Measurements from ENCODE around the gene AKAP9.

- TF ChIP-seq, protein P1, sequence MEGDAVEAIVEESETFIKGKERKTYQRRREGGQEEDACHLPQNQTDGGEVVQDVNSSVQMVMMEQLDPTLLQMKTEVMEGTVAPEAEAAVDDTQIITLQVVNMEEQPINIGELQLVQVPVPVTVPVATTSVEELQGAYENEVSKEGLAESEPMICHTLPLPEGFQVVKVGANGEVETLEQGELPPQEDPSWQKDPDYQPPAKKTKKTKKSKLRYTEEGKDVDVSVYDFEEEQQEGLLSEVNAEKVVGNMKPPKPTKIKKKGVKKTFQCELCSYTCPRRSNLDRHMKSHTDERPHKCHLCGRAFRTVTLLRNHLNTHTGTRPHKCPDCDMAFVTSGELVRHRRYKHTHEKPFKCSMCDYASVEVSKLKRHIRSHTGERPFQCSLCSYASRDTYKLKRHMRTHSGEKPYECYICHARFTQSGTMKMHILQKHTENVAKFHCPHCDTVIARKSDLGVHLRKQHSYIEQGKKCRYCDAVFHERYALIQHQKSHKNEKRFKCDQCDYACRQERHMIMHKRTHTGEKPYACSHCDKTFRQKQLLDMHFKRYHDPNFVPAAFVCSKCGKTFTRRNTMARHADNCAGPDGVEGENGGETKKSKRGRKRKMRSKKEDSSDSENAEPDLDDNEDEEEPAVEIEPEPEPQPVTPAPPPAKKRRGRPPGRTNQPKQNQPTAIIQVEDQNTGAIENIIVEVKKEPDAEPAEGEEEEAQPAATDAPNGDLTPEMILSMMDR (IDR thresholded peaks at IDR 0.05 in 2 of 3, conservative IDR thresholded peaks at IDR 0.05 in 1 of 3; ENCODE audit: insufficient read depth in 2 of 3, low read depth in 1 of 3, low read length in 3 of 3), result no peak
- TF ChIP-seq YY1 (IDR thresholded peaks at IDR 0.05; ENCODE audit: borderline replicate concordance in 1 of 3, control insufficient read depth in 1 of 3, extremely low read depth in 1 of 3, insufficient read depth in 3 of 3, insufficient read length in 1 of 3, insufficient replicate concordance in 2 of 3, low read depth in 1 of 3, low read length in 2 of 3), result no peak
- TF ChIP-seq NCOR1 (IDR thresholded peaks at IDR 0.05), result no peak
- TF ChIP-seq FOXA1 (IDR thresholded peaks at IDR 0.05; ENCODE audit: borderline replicate concordance), result no peak
- TF ChIP-seq, protein P2, sequence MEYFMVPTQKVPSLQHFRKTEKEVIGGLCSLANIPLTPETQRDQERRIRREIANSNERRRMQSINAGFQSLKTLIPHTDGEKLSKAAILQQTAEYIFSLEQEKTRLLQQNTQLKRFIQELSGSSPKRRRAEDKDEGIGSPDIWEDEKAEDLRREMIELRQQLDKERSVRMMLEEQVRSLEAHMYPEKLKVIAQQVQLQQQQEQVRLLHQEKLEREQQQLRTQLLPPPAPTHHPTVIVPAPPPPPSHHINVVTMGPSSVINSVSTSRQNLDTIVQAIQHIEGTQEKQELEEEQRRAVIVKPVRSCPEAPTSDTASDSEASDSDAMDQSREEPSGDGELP (CRISPR knock-in tag; IDR thresholded peaks at IDR 0.05; ENCODE audit: borderline replicate concordance), result no peak
- no peak for TF ChIP-seq SP1 (CRISPR knock-in tag; IDR thresholded peaks at IDR 0.05)
- TF ChIP-seq POLR2AphosphoS5 (IDR thresholded peaks at IDR 0.05; ENCODE audit: control insufficient read depth, insufficient read depth, low read depth, low read length), result no peak
- TF ChIP-seq HNRNPH1 (optimal IDR thresholded peaks at IDR 0.05; ENCODE audit: low read depth, low read length), result no peak
- no peak for TF ChIP-seq ZFX (CRISPR knock-in tag; IDR thresholded peaks at IDR 0.05)
- TF ChIP-seq, protein P3, sequence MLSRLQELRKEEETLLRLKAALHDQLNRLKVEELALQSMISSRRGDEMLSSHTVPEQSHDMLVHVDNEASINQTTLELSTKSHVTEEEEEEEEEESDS (CRISPR knock-in tag; IDR thresholded peaks at IDR 0.05), result no peak
These were observed 168.2 kb downstream of the AKAP9 start for GRCh38 chr7:92108821-92109220.
